SH-SY5Y (cell line): Measurements from ENCODE around the gene EXOC7.

Source experiments
- GATA2 ChIP-seq: IDR thresholded peaks from 2 replicates; pipeline ENCODE4 v1.6.1; 2011; ENCODE audit warnings: mild to moderate bottlenecking, low read depth, low read length
- GATA3 ChIP-seq: IDR thresholded peaks from 2 replicates; pipeline ENCODE4 v1.6.1; 2011; ENCODE audit warnings: low read depth, mild to moderate bottlenecking, low read length, moderate library complexity

- TF ChIP-seq GATA2 (no peak), GATA3 (no peak)
Measured at GRCh38 chr17:76137001-76137350, 33.4 kb upstream of the EXOC7 start.
